ENCODE measurements around the gene HAGH. TPM values are rescaled to one million over a fixed set of nuclear protein-coding genes. Genes with fewer than 3 reads are reported as not detected.
A peak's percentile ranks its signal among the peaks of the same experiment; 100 is the strongest.

The HAGH gene
- total and polyA plus RNA-seq, 9 of the 15 experiments (the other 6 are each of a cell fraction or from before 2014, with no cell fraction given) = 0.46 to 35.1 (median 16.8) TPM

GRCh38 chr16:1762879-1763520, 63.6 kb downstream of the HAGH start:
- no peaks in the 10 kb centered on the region for H4K20me1 ChIP-seq (replicated peaks; ENCODE audit: control insufficient read depth, insufficient read depth, low read length)
- no peak overlapping the region for H3K4me3 ChIP-seq
- peak overlapping the region; percentile 35; the same call in 1 of the 3 replicates for H3K27ac ChIP-seq (ENCODE audit: extremely low read depth, low read depth, low read length)
- DNase-seq (ENCODE audit: extremely low read depth in 1 of 4, low spot score in 3 of 4) = peak; percentile 77 to 85 (median 81)
- H3K9me1 ChIP-seq (ENCODE audit: control insufficient read depth, insufficient read depth, low read length) = no peaks in the 10 kb centered on the region
- ATAC-seq = peak; percentile 79
- in situ Hi-C loops (cut with MboI) (loop anchor here (5.0 kb wide), 1 partner anchor 51 kb away; no protein-coding TSS in a partner anchor), intact Hi-C loops (cut with micrococcal nuclease) (no loop called here)
- H2AFZ ChIP-seq (ENCODE audit: low read depth, low read length) = 0 out of 2 replicates have a peak overlapping the region, but pooled peaks have one; percentile 51
- peaks cover 72% of the 10 kb centered on the region; the same call in 2 of the 3 replicates for H3K36me3 ChIP-seq (ENCODE audit: control insufficient read depth, insufficient read depth, low read length)
- BruUV-seq (replicated peaks) = no TSS peak
- H3K4me2 ChIP-seq (ENCODE audit: insufficient read depth, low read length) = no peak overlapping the region; the same call in 1 of the 2 replicates
- FAIRE-seq = peak; percentile 76
- no peak for TF ChIP-seq ZFX (CRISPR knock-in tag; IDR thresholded peaks at IDR 0.05)
- no peak for TF ChIP-seq BRCA1 (IDR thresholded peaks at IDR 0.05)
- TF ChIP-seq BRCA1 (CRISPR knock-in tag; IDR thresholded peaks at IDR 0.05) = 0 out of 2 replicates have a peak, but pooled peaks have one; percentile 22
- peak; percentile 40 for TF ChIP-seq RBM22 (IDR thresholded peaks at IDR 0.05; ENCODE audit: low read depth, low read length, poor library complexity, severe bottlenecking)
- peak; percentile 98 for TF ChIP-seq NFIC (IDR thresholded peaks at IDR 0.05)
- TF ChIP-seq, protein P1, sequence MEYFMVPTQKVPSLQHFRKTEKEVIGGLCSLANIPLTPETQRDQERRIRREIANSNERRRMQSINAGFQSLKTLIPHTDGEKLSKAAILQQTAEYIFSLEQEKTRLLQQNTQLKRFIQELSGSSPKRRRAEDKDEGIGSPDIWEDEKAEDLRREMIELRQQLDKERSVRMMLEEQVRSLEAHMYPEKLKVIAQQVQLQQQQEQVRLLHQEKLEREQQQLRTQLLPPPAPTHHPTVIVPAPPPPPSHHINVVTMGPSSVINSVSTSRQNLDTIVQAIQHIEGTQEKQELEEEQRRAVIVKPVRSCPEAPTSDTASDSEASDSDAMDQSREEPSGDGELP (CRISPR knock-in tag; IDR thresholded peaks at IDR 0.05; ENCODE audit: borderline replicate concordance) = 0 out of 2 replicates have a peak, but pooled peaks have one; percentile 1
- peak; percentile 61 for TF ChIP-seq POLR2G (IDR thresholded peaks at IDR 0.05; ENCODE audit: low read depth, low read length)
- TF ChIP-seq STAG1 (CRISPR knock-in tag; IDR thresholded peaks at IDR 0.05; ENCODE audit: borderline replicate concordance) = 0 out of 2 replicates have a peak, but pooled peaks have one; percentile 33
- 0 out of 2 replicates have a peak, but pooled peaks have one; percentile 3 for TF ChIP-seq TEAD4 (IDR thresholded peaks at IDR 0.05; ENCODE audit: low read length)
- no peak for TF ChIP-seq TEAD4 (CRISPR knock-in tag; IDR thresholded peaks at IDR 0.05; ENCODE audit: borderline replicate concordance)
- TF ChIP-seq ZNF239 (CRISPR knock-in tag; IDR thresholded peaks at IDR 0.05) = no peak
- TF ChIP-seq GATAD2A (IDR thresholded peaks at IDR 0.05) = no peak
- no peak for TF ChIP-seq ARNT (IDR thresholded peaks at IDR 0.05)
- TF ChIP-seq ZFPM2 (CRISPR knock-in tag; IDR thresholded peaks at IDR 0.05) = no peak
- TF ChIP-seq CBFB (CRISPR knock-in tag; IDR thresholded peaks at IDR 0.05) = 0 out of 2 replicates have a peak, but pooled peaks have one; percentile 13
- 0 out of 2 replicates have a peak, but pooled peaks have one; percentile 7 for TF ChIP-seq RBFOX2 (IDR thresholded peaks at IDR 0.05; ENCODE audit: low read depth, low read length)
- peaks cover 9 to 84% of the 10 kb centered on the region in 2 experiments; a peak in 4 of 5 replicates for H3K4me1 ChIP-seq (replicated peaks in 1 of 2; ENCODE audit: control insufficient read depth in 2 of 2, insufficient read depth in 2 of 2, low read length in 2 of 2)
- H3K9me3 ChIP-seq (replicated peaks; ENCODE audit: control insufficient read depth, insufficient read depth, low read depth, low read length) = no peaks in the 10 kb centered on the region
- POLR2A ChIA-PET = interaction anchor here (0.6 to 1.6 kb wide), 2 partner anchors 9 to 1045 kb away, joined by 3 to 9 read pairs; partner anchors contain the start of genes EME2 and MRPS34
- H3K9ac ChIP-seq (ENCODE audit: insufficient read depth in 1 of 2, low read depth in 2 of 2, low read length in 2 of 2) = peak overlapping the region; percentile 34 to 79
- CTCF ChIA-PET (ENCODE audit: low intra/inter-chr PET ratio) = no interaction called here
- H3K79me2 ChIP-seq (ENCODE audit: control insufficient read depth, insufficient read depth, low read length) = no peaks in the 10 kb centered on the region; the same call in 2 of the 3 replicates
- no peaks in the 10 kb centered on the region for H3K27me3 ChIP-seq (ENCODE audit: control insufficient read depth in 2 of 2, insufficient read depth in 2 of 2, low read length in 2 of 2)
- 65% methylated on average over 18 of the region's 24 CpGs for WGBS (ENCODE audit: insufficient coverage, low coverage, missing lambda C conversion rate)

Data from K562 (cell line).